Measurements from ENCODE around the gene PHYKPL. TPM values are rescaled to one million over a fixed set of nuclear protein-coding genes. Genes with fewer than 3 reads are reported as not detected.

PHYKPL gene
- polyA plus RNA-seq, 1 experiment = 33.4 TPM

- ChIA-PET CTCF (interaction anchor here (1.0 kb wide), 1 partner anchor 22 kb away, joined by 3 read pairs; no protein-coding TSS in a partner anchor), POLR2A (interaction anchor here (2.4 kb wide), 1 partner anchor 9 kb away, joined by 14 read pairs; the partner anchor contains the start of gene HNRNPAB)
- no peak for TF ChIP-seq CTCF (IDR thresholded peaks at IDR 0.05; ENCODE audit: low read depth, low read length)
- DNase-seq (ENCODE audit: low read depth, low spot score) = no peak
- Histone ChIP-seq H3K27ac (ENCODE audit: low read depth, low read length) (no peak overlapping the region), H3K9me3 (ENCODE audit: control insufficient read depth, insufficient read depth, low read length) (no peaks in the 10 kb centered on the region), H3K4me3 (ENCODE audit: low read depth, low read length) (no peak overlapping the region), H3K27me3 (ENCODE audit: control insufficient read depth, insufficient read depth, low read length) (no peaks in the 10 kb centered on the region)
Observed at GRCh38 chr5:178213003-178213461, 19.6 kb downstream of the PHYKPL start.

- Histone ChIP-seq H3K27me3 (ENCODE audit: control insufficient read depth, insufficient read depth, low read length) (no peaks in the 10 kb centered on the region), H3K4me3 (ENCODE audit: low read depth, low read length) (no peak overlapping the region), H3K27ac (ENCODE audit: low read depth, low read length) (no peak overlapping the region), H3K9me3 (ENCODE audit: control insufficient read depth, insufficient read depth, low read length) (no peaks in the 10 kb centered on the region)
- ChIA-PET POLR2A (no interaction called here), CTCF (interaction anchor here (1.0 kb wide), 1 partner anchor 23 kb away, joined by 3 read pairs; no protein-coding TSS in a partner anchor)
- no peak for TF ChIP-seq CTCF (IDR thresholded peaks at IDR 0.05; ENCODE audit: low read depth, low read length)
- no peak for DNase-seq (ENCODE audit: low read depth, low spot score)
Observed at GRCh38 chr5:178212241-178213002, 20.2 kb downstream of the PHYKPL start.

GRCh38 chr5:178211095-178212048 is 21.2 kb downstream of the PHYKPL start:
- POLR2A ChIA-PET = interaction anchor here (1.6 kb wide), 1 partner anchor 11 kb away, joined by 3 read pairs; no protein-coding TSS in a partner anchor
- no peak for TF ChIP-seq CTCF (IDR thresholded peaks at IDR 0.05; ENCODE audit: low read depth, low read length)
- CTCF ChIA-PET = no interaction called here

GRCh38 chr5:178210686-178211085 is 21.9 kb downstream of the PHYKPL start:
- CTCF ChIA-PET = no interaction called here
- Histone ChIP-seq H3K4me3 (ENCODE audit: low read depth, low read length) (no peak overlapping the region), H3K27ac (ENCODE audit: low read depth, low read length) (no peak overlapping the region), H3K27me3 (ENCODE audit: control insufficient read depth, insufficient read depth, low read length) (no peaks in the 10 kb centered on the region), H3K9me3 (ENCODE audit: control insufficient read depth, insufficient read depth, low read length) (no peaks in the 10 kb centered on the region)
- no peak for DNase-seq (ENCODE audit: low read depth, low spot score)
- TF ChIP-seq CTCF (IDR thresholded peaks at IDR 0.05; ENCODE audit: low read depth, low read length) = no peak
- POLR2A ChIA-PET = interaction anchor here (1.1 to 1.6 kb wide), 2 partner anchors 12 to 22 kb away, joined by 3 read pairs; partner anchors contain the start of gene PHYKPL

More at GRCh38 chr5:178211095-178212048, 21.2 kb downstream of the PHYKPL start:
- no peaks in the 10 kb centered on the region for H3K9me3 ChIP-seq (ENCODE audit: control insufficient read depth, insufficient read depth, low read length)
- DNase-seq (ENCODE audit: low read depth, low spot score) = no peak
- no peaks in the 10 kb centered on the region for H3K27me3 ChIP-seq (ENCODE audit: control insufficient read depth, insufficient read depth, low read length)
- H3K27ac ChIP-seq (ENCODE audit: low read depth, low read length) = no peak overlapping the region
- H3K4me3 ChIP-seq (ENCODE audit: low read depth, low read length) = no peak overlapping the region
